Measurements from ENCODE around the gene AFMID. TPM values are rescaled to one million over a fixed set of nuclear protein-coding genes. Genes with fewer than 3 reads are reported as not detected.
A peak's percentile ranks its signal among the peaks of the same experiment; 100 is the strongest.

Gene AFMID
- total and polyA plus RNA-seq, 2 experiments from 2014 or later = 26.6 to 61.2 TPM

DNA sequence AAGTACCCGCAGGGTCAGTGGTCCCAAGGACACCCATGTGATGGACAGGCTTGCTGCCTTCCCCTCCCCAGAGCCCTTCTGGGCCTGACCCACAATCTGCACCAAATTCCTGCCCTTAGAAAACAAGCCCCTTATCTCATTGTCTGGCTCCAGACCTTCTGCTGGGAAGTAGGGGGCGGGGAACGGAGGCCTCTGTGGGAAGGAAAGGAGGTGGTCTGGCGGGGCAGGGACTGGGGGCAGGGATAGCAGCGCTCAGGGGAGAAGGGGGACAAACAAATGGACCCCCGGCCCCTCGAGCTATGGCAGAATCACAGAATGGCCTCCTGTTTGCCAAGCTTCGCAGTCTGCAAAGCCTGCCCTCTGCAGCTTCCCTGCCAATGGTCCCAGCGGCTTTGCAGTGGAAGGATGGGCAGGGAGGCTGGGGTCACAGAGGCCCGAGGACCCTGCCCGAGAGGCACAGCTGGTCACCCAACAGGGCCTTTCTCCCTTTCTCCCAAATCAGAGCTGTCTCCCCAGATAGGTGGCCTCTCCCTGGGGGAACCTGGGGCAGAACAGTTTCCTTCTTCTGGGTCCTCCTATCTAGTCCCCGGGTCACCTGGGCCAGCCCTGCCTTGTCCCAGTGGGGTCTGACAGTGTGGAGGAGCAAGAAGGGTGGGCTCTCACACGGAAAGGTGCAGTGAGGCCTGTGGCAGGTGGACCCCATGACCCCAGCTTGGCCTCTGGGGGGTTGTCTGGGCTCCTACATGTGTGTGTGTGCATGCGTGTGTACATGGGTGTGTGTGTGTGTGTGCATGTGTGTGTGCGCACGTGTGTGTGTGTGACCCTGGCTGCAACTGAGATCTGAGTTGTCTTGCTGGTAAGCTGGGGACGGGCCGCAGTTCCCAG, 69.8 kb downstream of the AFMID start:
- Histone ChIP-seq H3K4me2 (peak overlapping the region; percentile 59), H3K27me3 (no peaks in the 10 kb centered on the region), H3K4me1 (ENCODE audit: insufficient read depth) (peaks cover 37% of the 10 kb centered on the region), H3K79me2 (peaks cover 6% of the 10 kb centered on the region), H3K9me2 (replicated peaks; ENCODE audit: insufficient read depth) (no peaks in the 10 kb centered on the region), H3K9me3 (ENCODE audit: low read depth) (no peaks in the 10 kb centered on the region), H3K27ac (peak overlapping the region; percentile 78), H4K20me1 (ENCODE audit: insufficient read depth, poor library complexity, severe bottlenecking) (no peaks in the 10 kb centered on the region), H3K36me3 (replicated peaks; ENCODE audit: insufficient read depth, low read depth) (no peaks in the 10 kb centered on the region), H3K4me3 (no peak overlapping the region), H2AFZ (no peak overlapping the region)
- whole genome bisulfite sequencing (ENCODE audit: low lambda C conversion rate, missing lambda C conversion rate) = 45% methylated on average over 14 of the region's 18 CpGs
- TF ChIP-seq, protein P1, sequence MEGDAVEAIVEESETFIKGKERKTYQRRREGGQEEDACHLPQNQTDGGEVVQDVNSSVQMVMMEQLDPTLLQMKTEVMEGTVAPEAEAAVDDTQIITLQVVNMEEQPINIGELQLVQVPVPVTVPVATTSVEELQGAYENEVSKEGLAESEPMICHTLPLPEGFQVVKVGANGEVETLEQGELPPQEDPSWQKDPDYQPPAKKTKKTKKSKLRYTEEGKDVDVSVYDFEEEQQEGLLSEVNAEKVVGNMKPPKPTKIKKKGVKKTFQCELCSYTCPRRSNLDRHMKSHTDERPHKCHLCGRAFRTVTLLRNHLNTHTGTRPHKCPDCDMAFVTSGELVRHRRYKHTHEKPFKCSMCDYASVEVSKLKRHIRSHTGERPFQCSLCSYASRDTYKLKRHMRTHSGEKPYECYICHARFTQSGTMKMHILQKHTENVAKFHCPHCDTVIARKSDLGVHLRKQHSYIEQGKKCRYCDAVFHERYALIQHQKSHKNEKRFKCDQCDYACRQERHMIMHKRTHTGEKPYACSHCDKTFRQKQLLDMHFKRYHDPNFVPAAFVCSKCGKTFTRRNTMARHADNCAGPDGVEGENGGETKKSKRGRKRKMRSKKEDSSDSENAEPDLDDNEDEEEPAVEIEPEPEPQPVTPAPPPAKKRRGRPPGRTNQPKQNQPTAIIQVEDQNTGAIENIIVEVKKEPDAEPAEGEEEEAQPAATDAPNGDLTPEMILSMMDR (IDR thresholded peaks at IDR 0.05; ENCODE audit: poor library complexity) = no peak
- TF ChIP-seq EZH2phosphoT487 (IDR thresholded peaks at IDR 0.05; ENCODE audit: low read depth, severe bottlenecking, unreplicated experiment) (no peak), EZH2 (IDR thresholded peaks at IDR 0.05; ENCODE audit: borderline replicate concordance) (no peak)
- no peak for DNase-seq (ENCODE audit: low spot score)

Small RNA genes within 50 kb of the gene (small RNA-seq; reads per million reads assigned to genes)
- gene AC087645.1 = not detected

Other genes starting within 250 kb of the AFMID start
- 3.5 and 4.2 TPM in 2 replicates for gene TNRC6C, start 228.7 kb upstream of the AFMID start, total RNA-seq
- 5.1 and 5.6 TPM in 2 replicates for gene TNRC6C, start 228.7 kb upstream of the AFMID start, polyA plus RNA-seq
- 20.9 and 26.7 TPM in 2 replicates for gene TMC6, start 58.6 kb upstream of the AFMID start, total RNA-seq
- 57.9 and 62.8 TPM in 2 replicates for gene TMC6, start 58.6 kb upstream of the AFMID start, polyA plus RNA-seq
- gene TMC8, start 56.6 kb upstream of the AFMID start, total RNA-seq = 0.07 and 0.16 TPM in 2 replicates
- 1.2 and 3.3 TPM in 2 replicates for gene TMC8, start 56.6 kb upstream of the AFMID start, polyA plus RNA-seq
- gene C17orf99, start 41.0 kb upstream of the AFMID start, total RNA-seq = 0.32 and 0.33 TPM in 2 replicates
- 0.62 and 0.77 TPM in 2 replicates for gene C17orf99, start 41.0 kb upstream of the AFMID start, polyA plus RNA-seq
- gene SYNGR2, start 18.8 kb upstream of the AFMID start, total RNA-seq = 48.3 and 72.5 TPM in 2 replicates
- gene SYNGR2, start 18.8 kb upstream of the AFMID start, polyA plus RNA-seq = 160 and 191 TPM in 2 replicates
- gene TK1, start 310 bp upstream of the AFMID start, total RNA-seq = 8.3 and 13.8 TPM in 2 replicates
- gene TK1, start 310 bp upstream of the AFMID start, polyA plus RNA-seq = 29.9 and 31.9 TPM in 2 replicates
- gene BIRC5, start 26.9 kb downstream of the AFMID start, total RNA-seq = 12.0 and 14.6 TPM in 2 replicates
- gene BIRC5, start 26.9 kb downstream of the AFMID start, polyA plus RNA-seq = 12.4 and 18.0 TPM in 2 replicates
- gene TMEM235, start 44.3 kb downstream of the AFMID start, total RNA-seq = 0.27 TPM in 1 of 2 replicates, not detected in the other
- 0.21 and 0.30 TPM in 2 replicates for gene TMEM235, start 44.3 kb downstream of the AFMID start, polyA plus RNA-seq
- gene SOCS3, start 172.7 kb downstream of the AFMID start, total RNA-seq = 130 and 172 TPM in 2 replicates
- 181 and 246 TPM in 2 replicates for gene SOCS3, start 172.7 kb downstream of the AFMID start, polyA plus RNA-seq
- gene PGS1, start 191.3 kb downstream of the AFMID start, total RNA-seq = 30.4 and 36.0 TPM in 2 replicates
- 42.5 and 52.2 TPM in 2 replicates for gene PGS1, start 191.3 kb downstream of the AFMID start, polyA plus RNA-seq